Measurements from ENCODE around the gene NOP9. TPM values are rescaled to one million over a fixed set of nuclear protein-coding genes. Genes with fewer than 3 reads are reported as not detected.

Gene NOP9
- polyA plus RNA-seq, 1 experiment, result 12.0 TPM

- POLR2A ChIA-PET, result interaction anchor here (0.8 kb wide), 1 partner anchor 44 kb away, joined by 4 read pairs; no protein-coding TSS in a partner anchor
- CTCF ChIA-PET, result no interaction called here
- no peak for DNase-seq (ENCODE audit: low read depth, low spot score)
- no peak for TF ChIP-seq CTCF (IDR thresholded peaks at IDR 0.05; ENCODE audit: low read depth, low read length)
- Histone ChIP-seq H3K27ac (ENCODE audit: low read depth, low read length) (no peak overlapping the region), H3K4me3 (ENCODE audit: low read depth, low read length) (no peak overlapping the region), H3K9me3 (ENCODE audit: control insufficient read depth, insufficient read depth, low read length) (no peaks in the 10 kb centered on the region), H3K27me3 (ENCODE audit: control insufficient read depth, insufficient read depth, low read length) (no peaks in the 10 kb centered on the region)
These were observed 12.7 kb upstream of the NOP9 start for GRCh38 chr14:24286996-24287395.

- no peak for DNase-seq (ENCODE audit: low read depth, low spot score)
- Histone ChIP-seq H3K27ac (ENCODE audit: low read depth, low read length) (no peak overlapping the region), H3K9me3 (ENCODE audit: control insufficient read depth, insufficient read depth, low read length) (no peaks in the 10 kb centered on the region), H3K27me3 (ENCODE audit: control insufficient read depth, insufficient read depth, low read length) (no peaks in the 10 kb centered on the region), H3K4me3 (ENCODE audit: low read depth, low read length) (no peak overlapping the region)
- POLR2A ChIA-PET, result no interaction called here
- CTCF ChIA-PET, result interaction anchor here (1.0 to 2.4 kb wide), 2 partner anchors 8 to 18 kb away, joined by 3 to 12 read pairs; partner anchors contain the start of gene CIDEB
- TF ChIP-seq CTCF (IDR thresholded peaks at IDR 0.05; ENCODE audit: low read depth, low read length), result no peak
These were observed 9.9 kb upstream of the NOP9 start for GRCh38 chr14:24289649-24290280.

GRCh38 chr14:24290746-24291145, 8.9 kb upstream of the NOP9 start:
- no peak for TF ChIP-seq CTCF (IDR thresholded peaks at IDR 0.05; ENCODE audit: low read depth, low read length)
- CTCF ChIA-PET, result interaction anchor here (2.4 kb wide), 1 partner anchor 17 kb away, joined by 12 read pairs; the partner anchor contains the start of gene CIDEB

GRCh38 chr14:24291446-24292117, 8.1 kb upstream of the NOP9 start:
- no peak for TF ChIP-seq CTCF (IDR thresholded peaks at IDR 0.05; ENCODE audit: low read depth, low read length)
- DNase-seq (ENCODE audit: low read depth, low spot score), result no peak
- ChIA-PET CTCF (interaction anchor here (1.9 to 2.4 kb wide), 2 partner anchors 16 to 17 kb away, joined by 11 to 12 read pairs; partner anchors contain the start of gene CIDEB), POLR2A (no interaction called here)
- no peak overlapping the region for H3K4me3 ChIP-seq (ENCODE audit: low read depth, low read length)
- no peaks in the 10 kb centered on the region for H3K9me3 ChIP-seq (ENCODE audit: control insufficient read depth, insufficient read depth, low read length)
- no peak overlapping the region for H3K27ac ChIP-seq (ENCODE audit: low read depth, low read length)
- no peaks in the 10 kb centered on the region for H3K27me3 ChIP-seq (ENCODE audit: control insufficient read depth, insufficient read depth, low read length)

More at GRCh38 chr14:24290746-24291145, 8.9 kb upstream of the NOP9 start:
- DNase-seq (ENCODE audit: low read depth, low spot score), result no peak
- Histone ChIP-seq H3K27ac (ENCODE audit: low read depth, low read length) (no peak overlapping the region), H3K27me3 (ENCODE audit: control insufficient read depth, insufficient read depth, low read length) (no peaks in the 10 kb centered on the region), H3K9me3 (ENCODE audit: control insufficient read depth, insufficient read depth, low read length) (no peaks in the 10 kb centered on the region), H3K4me3 (ENCODE audit: low read depth, low read length) (no peak overlapping the region)
- POLR2A ChIA-PET, result no interaction called here

All from AG04450 (cell line).